ENCODE measurements around the gene ZNF473. TPM values are rescaled to one million over a fixed set of nuclear protein-coding genes. Genes with fewer than 3 reads are reported as not detected.

The ZNF473 gene
- total RNA-seq, 4 donors from 2014 or later, result 3.6 to 14.9 (median 4.5) TPM

GRCh38 chr19:50053119-50053518, 27.3 kb downstream of the ZNF473 start:
- no peak for DNase-seq
- Histone ChIP-seq H3K4me1 (peaks cover 4 to 19% (median 12%) of the 10 kb centered on the region in 3 donors), H3K27ac (no peak overlapping the region), H3K9me3 (peaks cover 0 to 10% (median 2%) of the 10 kb centered on the region in 3 donors), H3K36me3 (no peaks in the 10 kb centered on the region), H3K27me3 (no peaks in the 10 kb centered on the region), H3K4me3 (no peak overlapping the region)
- TF ChIP-seq POLR2A (IDR thresholded peaks at IDR 0.05) (no peak), CTCF (IDR thresholded peaks at IDR 0.05) (no peak)
- WGBS, 2 donors, result 29 to 65% methylated on average over 3 to 4 of the region's 4 CpGs
- intact Hi-C loops (cut with DNase I), result no loop called here

GRCh38 chr19:50058425-50058824, 32.6 kb downstream of the ZNF473 start:
- Histone ChIP-seq H3K4me1 (no peaks in the 10 kb centered on the region), H3K27me3 (no peaks in the 10 kb centered on the region), H3K9me3 (peaks cover 0 to 34% (median 24%) of the 10 kb centered on the region in 3 donors), H3K27ac (no peak overlapping the region), H3K36me3 (no peaks in the 10 kb centered on the region), H3K4me3 (no peak overlapping the region)
- 83% methylated on average over 2 of the region's 2 CpGs; no CpG with 5 or more reads in 1 of the 2 donors for WGBS, 2 donors
- DNase-seq, result no peak
- intact Hi-C loops (cut with DNase I), result no loop called here
- TF ChIP-seq POLR2A (IDR thresholded peaks at IDR 0.05), result no peak
- no peak for TF ChIP-seq CTCF (IDR thresholded peaks at IDR 0.05)

- Histone ChIP-seq H3K4me3 (no peak overlapping the region), H3K27ac (no peak overlapping the region), H3K4me1 (no peaks in the 10 kb centered on the region), H3K27me3 (no peaks in the 10 kb centered on the region), H3K9me3 (peaks cover 0 to 34% (median 24%) of the 10 kb centered on the region in 3 donors), H3K36me3 (no peaks in the 10 kb centered on the region)
- intact Hi-C loops (cut with DNase I), result no loop called here
- no peak for TF ChIP-seq POLR2A (IDR thresholded peaks at IDR 0.05)
- TF ChIP-seq CTCF (IDR thresholded peaks at IDR 0.05), result no peak
- DNase-seq, result no peak
- 86 to 100% methylated on average over 1 to 6 of the region's 6 CpGs for WGBS, 2 donors
These were observed 33.2 kb downstream of the ZNF473 start for GRCh38 chr19:50059045-50059444.

- TF ChIP-seq CTCF (IDR thresholded peaks at IDR 0.05), result no peak
- no peak for TF ChIP-seq POLR2A (IDR thresholded peaks at IDR 0.05)
- Histone ChIP-seq H3K27me3 (no peaks in the 10 kb centered on the region), H3K36me3 (no peaks in the 10 kb centered on the region), H3K27ac (no peak overlapping the region), H3K9me3 (peaks cover 0 to 34% (median 24%) of the 10 kb centered on the region in 3 donors), H3K4me3 (no peak overlapping the region), H3K4me1 (no peaks in the 10 kb centered on the region)
- no peak for DNase-seq
- intact Hi-C loops (cut with DNase I), result no loop called here
- WGBS, 2 donors, result 70 to 77% methylated on average over 8 to 15 of the region's 15 CpGs
These were observed 34.3 kb downstream of the ZNF473 start for GRCh38 chr19:50060107-50060506.

- Histone ChIP-seq H3K4me3 (no peak overlapping the region), H3K9me3 (peaks cover 0 to 34% (median 24%) of the 10 kb centered on the region in 3 donors), H3K27ac (no peak overlapping the region), H3K27me3 (no peaks in the 10 kb centered on the region), H3K4me1 (no peaks in the 10 kb centered on the region), H3K36me3 (no peaks in the 10 kb centered on the region)
- WGBS, 2 donors, result 57 to 74% methylated on average over 5 of the region's 5 CpGs
- no peak for DNase-seq
- intact Hi-C loops (cut with DNase I), result no loop called here
- TF ChIP-seq POLR2A (IDR thresholded peaks at IDR 0.05) (no peak), CTCF (IDR thresholded peaks at IDR 0.05) (no peak)
These were observed 35.8 kb downstream of the ZNF473 start for GRCh38 chr19:50061650-50062049.

Data from esophagus squamous epithelium (tissue), 5 donors.